ENCODE results near the gene STRA8.
A peak's percentile ranks its signal among the peaks of the same experiment; 100 is the strongest.

The STRA8 gene

GRCh38 chr7:135271255-135271615 is 37.6 kb downstream of the STRA8 start:
- no peak for DNase-seq

DNA sequence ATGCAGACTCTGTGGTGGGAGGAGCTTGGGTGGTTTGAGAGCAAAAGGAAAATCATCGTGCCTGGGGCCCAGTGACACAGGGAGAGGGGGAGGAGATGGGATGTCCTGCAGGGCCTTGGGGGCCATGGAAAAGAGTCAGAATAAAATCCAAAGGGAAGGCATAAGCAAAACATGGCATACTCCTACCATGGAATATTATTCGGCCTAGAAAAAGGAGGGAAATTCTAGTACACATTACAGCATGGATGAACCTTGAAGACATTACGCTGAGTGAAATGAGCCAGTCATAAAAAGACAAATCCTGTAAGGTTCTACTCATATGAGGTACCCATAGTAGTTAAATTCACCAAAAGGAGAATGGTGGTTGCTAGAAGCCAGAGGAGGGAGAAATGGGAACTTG is 38.7 kb downstream of the STRA8 start:
- no peak for DNase-seq

DNA sequence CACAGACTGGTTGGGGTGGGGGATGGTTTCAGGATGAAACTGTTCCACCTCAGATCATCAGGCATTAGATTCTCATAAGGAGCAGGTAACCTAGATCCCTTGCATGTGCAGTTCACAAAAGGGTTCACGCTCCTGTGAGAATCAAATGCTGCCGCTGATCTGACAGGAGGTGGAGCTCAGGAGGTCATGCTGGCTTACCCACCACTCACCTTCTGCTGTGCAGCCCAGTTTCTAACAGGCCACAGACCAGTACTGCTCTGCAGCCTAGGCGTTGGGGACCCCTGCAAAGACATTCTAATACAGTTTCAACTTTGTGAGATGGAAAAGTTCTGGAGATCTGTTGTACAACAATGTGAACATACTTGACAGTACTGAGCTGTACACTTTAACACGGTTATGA is 39.9 kb downstream of the STRA8 start:
- no peak for DNase-seq

GRCh38 chr7:135274495-135275268 is 41.0 kb downstream of the STRA8 start:
- peak; percentile 47 for DNase-seq

- no peak for DNase-seq
These were observed 42.4 kb downstream of the STRA8 start for GRCh38 chr7:135275971-135276580.

DNA sequence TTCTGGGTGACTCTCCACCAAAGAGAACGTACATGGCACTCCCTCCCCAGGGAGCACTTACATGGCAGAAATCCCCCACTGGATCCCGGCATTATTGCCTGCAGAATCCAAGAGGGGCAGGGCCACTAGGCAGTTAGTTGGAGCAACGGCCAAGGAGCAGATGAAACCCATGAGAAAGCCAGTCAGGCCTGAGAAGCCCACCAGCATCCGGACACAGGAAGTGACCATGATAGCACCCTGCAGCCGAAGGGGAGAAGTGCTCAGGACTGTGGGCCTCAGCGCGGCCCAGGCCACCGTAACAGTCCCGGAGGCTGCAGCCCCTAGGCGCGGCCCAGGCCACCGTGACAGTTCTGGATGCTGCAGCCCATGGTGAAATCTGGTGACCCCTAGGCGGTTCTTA is 43.5 kb downstream of the STRA8 start:
- DNase-seq, result no peak

DNA sequence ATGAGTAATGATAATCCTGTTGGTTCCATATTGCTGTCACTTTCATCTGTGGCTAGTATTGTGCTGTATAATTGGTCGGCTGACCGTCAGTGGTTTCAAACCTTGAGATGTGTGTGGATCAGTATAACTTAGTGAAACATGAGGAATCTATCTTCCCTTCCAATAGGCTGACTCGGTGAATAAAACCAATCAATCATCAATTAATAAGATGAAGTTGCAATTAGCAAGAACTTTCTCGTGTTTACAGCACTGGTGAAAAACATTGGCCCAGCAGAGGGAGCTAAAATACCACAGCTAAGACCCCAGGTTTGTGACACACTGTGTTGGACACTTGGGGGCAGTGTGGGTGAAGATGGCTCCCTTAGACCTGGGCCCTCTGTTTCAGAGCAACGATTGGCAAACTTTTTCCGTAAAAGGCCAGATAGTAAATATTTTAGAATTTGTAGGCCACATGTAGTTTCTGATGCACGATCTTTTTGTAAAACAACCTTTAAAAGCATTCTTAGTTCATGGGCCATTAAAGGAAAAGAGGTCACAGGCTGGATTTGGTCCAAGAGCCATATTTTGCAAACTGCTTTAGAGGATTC is 47.8 kb downstream of the STRA8 start:
- peak; percentile 66 for DNase-seq

DNA sequence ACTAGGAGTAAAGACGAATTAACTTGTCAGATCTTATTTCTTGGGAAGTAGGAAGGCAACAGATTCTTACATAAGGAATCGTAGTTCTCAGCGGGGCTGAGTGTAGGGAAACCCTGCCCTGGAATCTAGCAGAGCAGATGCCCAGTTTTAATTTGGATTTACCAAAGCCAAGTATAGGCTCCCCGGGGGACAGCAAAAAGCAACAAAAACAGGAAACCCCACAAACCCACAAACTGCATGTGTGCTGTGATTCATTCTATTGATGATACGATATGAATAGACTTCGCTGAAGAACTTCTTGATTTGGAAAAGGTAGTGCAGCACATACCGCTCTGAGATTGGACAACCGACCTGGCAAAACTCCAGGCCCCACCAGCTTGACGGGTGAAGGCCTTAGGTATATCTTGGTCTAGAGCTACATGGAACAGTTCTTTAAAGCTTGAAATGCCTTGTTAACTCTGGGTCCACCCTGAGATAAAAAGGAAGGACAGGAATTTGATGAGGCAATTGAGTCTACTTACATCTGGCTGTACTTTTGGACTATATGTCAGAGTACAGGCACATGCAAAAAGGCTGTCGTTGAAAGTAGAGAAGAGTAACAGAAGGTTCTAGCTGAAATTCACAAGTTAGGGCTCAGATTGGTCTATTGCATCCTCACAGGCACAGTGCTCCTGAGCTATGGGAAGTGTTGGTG is 49.1 kb downstream of the STRA8 start:
- DNase-seq, result no peak

GRCh38 chr7:135283959-135284638 is 50.5 kb downstream of the STRA8 start:
- DNase-seq, result no peak

DNA sequence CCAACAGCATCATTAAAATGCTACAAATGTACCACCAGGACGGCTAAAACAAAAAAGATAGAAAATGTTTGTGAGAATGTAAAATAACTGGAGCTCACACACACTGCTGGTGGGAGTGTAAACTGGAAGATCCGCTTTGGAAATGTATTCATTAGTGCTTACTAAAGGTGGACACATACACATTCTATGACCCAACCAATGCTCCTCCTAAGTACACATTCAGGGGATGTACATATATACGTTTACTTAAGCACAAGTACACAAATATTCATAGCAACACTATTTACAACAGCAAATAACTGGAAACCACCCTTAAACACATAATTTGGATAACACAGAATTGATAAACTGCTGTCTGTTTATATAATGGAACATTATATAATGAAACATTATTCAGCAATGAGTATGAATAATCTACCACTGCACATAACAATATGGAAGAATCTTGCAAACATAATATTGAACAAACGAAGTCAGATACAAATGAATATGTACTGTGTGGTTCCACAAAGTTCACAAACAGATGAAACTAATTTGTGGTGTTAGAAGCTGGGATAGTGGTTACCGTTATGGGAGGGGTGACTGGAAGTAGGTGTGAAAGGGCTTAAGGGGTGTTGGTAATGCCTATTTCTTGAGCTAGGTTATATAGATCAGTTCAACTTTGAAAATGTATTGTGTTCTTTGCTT is 52.1 kb downstream of the STRA8 start:
- peak; percentile 92 for DNase-seq

- no peak for DNase-seq
These were observed 53.2 kb downstream of the STRA8 start for GRCh38 chr7:135286876-135287275.

DNA sequence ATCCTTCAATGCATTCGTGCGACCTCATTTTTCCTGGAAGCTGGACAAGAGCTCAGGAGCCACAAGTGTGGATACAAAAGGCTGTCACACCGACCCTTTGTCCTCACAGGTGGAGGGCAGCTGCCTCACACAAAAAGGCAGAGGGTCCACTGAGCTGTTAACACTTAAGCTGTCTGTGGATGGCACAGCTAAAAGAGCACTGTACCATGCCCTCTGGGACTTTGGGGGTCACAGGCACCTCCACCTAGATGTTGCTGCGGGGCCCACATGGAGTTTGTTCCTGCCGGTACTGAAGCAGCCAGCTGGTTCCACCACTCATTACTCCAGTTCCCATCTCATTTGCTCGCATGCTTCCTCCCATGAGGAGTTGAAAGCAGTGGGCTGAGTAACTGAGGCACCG is 57.0 kb downstream of the STRA8 start:
- DNase-seq, result no peak

GRCh38 chr7:135291809-135292253 is 58.2 kb downstream of the STRA8 start:
- no peak for DNase-seq

DNA sequence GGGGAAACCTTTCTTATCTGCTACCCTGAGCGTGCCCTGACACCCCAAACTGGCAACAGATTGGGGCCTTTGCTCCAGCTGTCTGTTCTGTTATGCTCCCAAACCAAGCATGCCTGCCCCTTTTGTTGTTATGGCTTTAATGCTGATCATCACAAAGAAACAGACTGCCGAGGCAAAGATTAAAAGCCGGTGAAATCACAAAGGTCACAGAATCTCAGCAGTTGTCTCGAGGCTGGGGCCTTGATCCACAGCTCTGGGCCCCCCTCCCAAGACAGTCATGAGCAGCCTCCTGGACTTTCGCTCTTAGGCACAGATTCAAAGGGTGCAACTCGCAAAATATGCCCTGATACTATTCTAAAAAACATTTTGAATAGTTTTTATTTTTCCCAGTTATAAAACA is 65.6 kb downstream of the STRA8 start:
- DNase-seq, result no peak

GRCh38 chr7:135300913-135301765 is 67.5 kb downstream of the STRA8 start:
- DNase-seq, result no peak

Data from NCI-H526 treated with DMSO at 0.1 percent for 48 hours (cell line).